A673 (cell line): Measurements from ENCODE around the gene HES5. TPM values are rescaled to one million over a fixed set of nuclear protein-coding genes. Genes with fewer than 3 reads are reported as not detected.

Experiments
- BruUV-seq: library from RNA; stranded (reverse); fragments of 400-500 nt; replicated peaks from 2 replicates; lab custom pipeline; 2021; lab: Mats Ljungman, UMichigan
- CTCF ChIA-PET: fragments of 300-600 bp; sonication (Branson Sonifier 250); formaldehyde crosslinking; loops from one replicate; lab custom pipeline; 2022; ENCODE audit warnings: antibody characterized with exemption; lab: Charles Lee
- POLR2A ChIA-PET: fragments of 300-600 bp; sonication (Branson Sonifier 250); formaldehyde crosslinking; loops from one replicate; lab custom pipeline; 2022; ENCODE audit warnings: antibody characterized with exemption; ENCODE audit not compliant: low non-redundant PET; lab: Charles Lee
- DNase-seq: peaks from one replicate; pipeline ENCODE4 v3.0.0-alpha.2; 2015; ENCODE audit warnings: low spot score
- H3K27ac ChIP-seq: fragments of 200-600 bp; sonication (generic); 2 replicates; pipeline ENCODE4 v1.5.1; 2016; ENCODE audit warnings: mixed run types, low read depth, mild to moderate bottlenecking, mixed read lengths, antibody characterized with exemption, low read length; ENCODE audit not compliant: poor library complexity, severe bottlenecking
- H3K27me3 ChIP-seq: fragments of 200-600 bp; sonication (generic); replicated peaks from 2 replicates; pipeline ENCODE4 v1.6.1; 2017; ENCODE audit warnings: mixed run types, low read depth, mild to moderate bottlenecking, mixed read lengths, antibody characterized with exemption, low read length; ENCODE audit not compliant: insufficient read depth, poor library complexity
- H3K36me3 ChIP-seq: fragments of 200-600 bp; sonication (generic); 2 replicates; pipeline ENCODE4 v1.6.1; 2016; ENCODE audit warnings: mixed run types, mild to moderate bottlenecking, mixed read lengths, antibody characterized with exemption, low read length; ENCODE audit not compliant: insufficient read depth, poor library complexity, severe bottlenecking
- H3K4me1 ChIP-seq: fragments of 200-600 bp; sonication (generic); 2 replicates; pipeline ENCODE4 v1.6.1; 2017; ENCODE audit warnings: mixed run types, mild to moderate bottlenecking, mixed read lengths, antibody characterized with exemption, low read length; ENCODE audit not compliant: insufficient read depth, poor library complexity, severe bottlenecking
- H3K4me3 ChIP-seq: fragments of 200-600 bp; sonication (generic); 2 replicates; pipeline ENCODE4 v1.5.1; 2016; ENCODE audit warnings: low read depth, mixed run types, mild to moderate bottlenecking, mixed read lengths, low read length; ENCODE audit not compliant: poor library complexity, severe bottlenecking
- H3K9me3 ChIP-seq: fragments of 200-600 bp; sonication (generic); 2 replicates; pipeline ENCODE4 v1.6.1; 2016; ENCODE audit warnings: mixed run types, low read depth, mild to moderate bottlenecking, mixed read lengths, antibody characterized with exemption, low read length; ENCODE audit not compliant: poor library complexity, severe bottlenecking
- EZH2 ChIP-seq: fragments of 200-600 bp; sonication (generic); IDR thresholded peaks from 2 replicates; pipeline ENCODE4 v1.6.1; 2017; ENCODE audit warnings: borderline replicate concordance, low read depth, mild to moderate bottlenecking, mixed read lengths, antibody characterized with exemption, low read length; ENCODE audit not compliant: poor library complexity, severe bottlenecking
- intact Hi-C: fragments of 100-400 bp; cut with micrococcal nuclease; formaldehyde crosslinking; loops from one replicate; pipeline ENCODE4 v1.10.0; 2022; ENCODE audit not compliant: unreplicated experiment
- total RNA-seq: library from RNA; stranded (reverse); gene quantifications from 2 replicates; pipeline ENCODE4 v1.2.3, GENCODE V29; 2021
- TF ChIP-seq, protein P1 (sequence below): fragments of 300-800, 200-600 bp; sonication (generic); conservative IDR thresholded peaks from 2 replicates; pipeline ENCODE4 v1.5.1; 2017; ENCODE audit warnings: low read depth, mild to moderate bottlenecking, antibody characterized with exemption, low read length, moderate library complexity, mixed read lengths

HES5 gene
- total RNA-seq, 1 experiment from 2014 or later, result not detected

GRCh38 chr1:2564006-2564814, 34.1 kb upstream of the HES5 start:
- Histone ChIP-seq H3K27me3 (peaks cover 3% of the 10 kb centered on the region), H3K4me1 (no peaks in the 10 kb centered on the region), H3K27ac (no peak overlapping the region), H3K36me3 (no peaks in the 10 kb centered on the region), H3K9me3 (no peaks in the 10 kb centered on the region), H3K4me3 (no peak overlapping the region)
- intact Hi-C loops, result no loop called here
- no peak for DNase-seq
- ChIA-PET POLR2A (no interaction called here), CTCF (no interaction called here)
- TF ChIP-seq, protein P1, sequence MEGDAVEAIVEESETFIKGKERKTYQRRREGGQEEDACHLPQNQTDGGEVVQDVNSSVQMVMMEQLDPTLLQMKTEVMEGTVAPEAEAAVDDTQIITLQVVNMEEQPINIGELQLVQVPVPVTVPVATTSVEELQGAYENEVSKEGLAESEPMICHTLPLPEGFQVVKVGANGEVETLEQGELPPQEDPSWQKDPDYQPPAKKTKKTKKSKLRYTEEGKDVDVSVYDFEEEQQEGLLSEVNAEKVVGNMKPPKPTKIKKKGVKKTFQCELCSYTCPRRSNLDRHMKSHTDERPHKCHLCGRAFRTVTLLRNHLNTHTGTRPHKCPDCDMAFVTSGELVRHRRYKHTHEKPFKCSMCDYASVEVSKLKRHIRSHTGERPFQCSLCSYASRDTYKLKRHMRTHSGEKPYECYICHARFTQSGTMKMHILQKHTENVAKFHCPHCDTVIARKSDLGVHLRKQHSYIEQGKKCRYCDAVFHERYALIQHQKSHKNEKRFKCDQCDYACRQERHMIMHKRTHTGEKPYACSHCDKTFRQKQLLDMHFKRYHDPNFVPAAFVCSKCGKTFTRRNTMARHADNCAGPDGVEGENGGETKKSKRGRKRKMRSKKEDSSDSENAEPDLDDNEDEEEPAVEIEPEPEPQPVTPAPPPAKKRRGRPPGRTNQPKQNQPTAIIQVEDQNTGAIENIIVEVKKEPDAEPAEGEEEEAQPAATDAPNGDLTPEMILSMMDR, result no peak
- TF ChIP-seq EZH2, result no peak
- no TSS peak for BruUV-seq

GRCh38 chr1:2563205-2563604, 33.1 kb upstream of the HES5 start:
- Histone ChIP-seq H3K4me3 (no peak overlapping the region), H3K36me3 (no peaks in the 10 kb centered on the region), H3K9me3 (no peaks in the 10 kb centered on the region), H3K4me1 (no peaks in the 10 kb centered on the region), H3K27ac (no peak overlapping the region), H3K27me3 (peaks cover 3% of the 10 kb centered on the region)
- no TSS peak for BruUV-seq
- DNase-seq, result no peak
- ChIA-PET POLR2A (no interaction called here), CTCF (no interaction called here)
- intact Hi-C loops, result no loop called here
- TF ChIP-seq, protein P1, result no peak
- TF ChIP-seq EZH2, result no peak

- ChIA-PET POLR2A (no interaction called here), CTCF (no interaction called here)
- Histone ChIP-seq H3K27ac (no peak overlapping the region), H3K4me1 (no peaks in the 10 kb centered on the region), H3K27me3 (peaks cover 3% of the 10 kb centered on the region), H3K9me3 (no peaks in the 10 kb centered on the region), H3K36me3 (no peaks in the 10 kb centered on the region), H3K4me3 (no peak overlapping the region)
- intact Hi-C loops, result no loop called here
- TF ChIP-seq, protein P1, result peak; percentile 28; the same call in 1 of the 2 replicates
- no peak for TF ChIP-seq EZH2
- DNase-seq, result no peak
- no TSS peak for BruUV-seq
These were observed 32.1 kb upstream of the HES5 start for GRCh38 chr1:2561898-2562895.
